Measurements from ENCODE around the gene C11orf58.

DNA sequence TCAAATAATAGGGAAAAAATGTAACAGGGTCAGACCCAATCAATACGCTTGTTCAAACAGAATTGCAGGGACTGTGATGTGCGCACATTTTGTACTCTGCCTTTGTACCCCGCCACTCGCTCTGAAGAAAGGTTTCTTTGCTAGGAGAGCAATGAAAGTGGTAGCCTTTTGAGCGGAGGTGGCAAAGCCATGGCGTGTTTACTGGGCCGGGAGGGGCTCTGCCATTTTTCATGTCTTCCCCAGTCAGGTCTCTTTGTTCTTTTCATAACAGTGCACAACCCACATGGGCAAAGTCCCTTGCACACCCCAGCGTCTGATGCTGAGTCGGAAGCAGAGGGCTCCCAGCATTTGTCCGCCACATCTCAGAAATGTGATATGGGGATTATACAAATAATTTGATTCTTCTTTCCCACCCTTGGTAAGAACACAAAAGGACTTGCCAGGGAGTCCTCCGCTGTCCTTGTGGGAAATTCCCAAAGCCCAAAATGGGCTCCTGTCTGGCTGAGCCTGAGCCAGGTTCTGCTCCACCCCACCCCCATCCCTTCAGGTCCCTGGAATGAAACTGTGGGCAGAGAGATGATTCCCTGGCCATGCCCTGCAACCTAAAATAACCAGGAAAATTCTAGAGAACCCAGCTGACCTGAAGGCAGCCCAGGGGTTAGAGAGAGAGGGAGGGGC, 36.6 kb downstream of the C11orf58 start:
- TF ChIP-seq CTCF (IDR thresholded peaks at IDR 0.05; ENCODE audit: poor library complexity) = no peak
- no peak for TF ChIP-seq EZH2phosphoT487 (IDR thresholded peaks at IDR 0.05; ENCODE audit: low read depth, severe bottlenecking, unreplicated experiment)

Measured in hepatocyte (in vitro differentiated cells).